T-cell (primary cell): ENCODE measurements around the gene KCNIP3. TPM values are rescaled to one million over a fixed set of nuclear protein-coding genes. Genes with fewer than 3 reads are reported as not detected.
A peak's percentile ranks its signal among the peaks of the same experiment; 100 is the strongest.
"Not testable (repeated sequence)": the region's sequence is repeated elsewhere in the genome, so short reads cannot be mapped to it uniquely, and the experiment has no call there.

ENCODE experiments used
- ATAC-seq, 4 experiments: fragments of 200-7000 bp in 3 of 4; fragments of 150-1000 bp in 1 of 4; cut with Tn5 transposase; replicated peaks in 1 of 4; 1 replicate in 3 of 4; 2 replicates in 1 of 4; pipeline ENCODE4 v1.10.0; 2021; ENCODE audit warnings: moderate library complexity in 3 of 4, mild to moderate bottlenecking in 2 of 4, moderate number of reproducible peaks in 1 of 4
- CTCF ChIA-PET, 2 donors: fragments of 300-600 bp; sonication (Branson Sonifier 250); formaldehyde crosslinking; loops; one replicate each; lab custom pipeline; 2022; ENCODE audit warnings: antibody characterized with exemption in 2 of 2; lab: Charles Lee
- POLR2A ChIA-PET, 2 donors: fragments of 300-600 bp; sonication (Branson Sonifier 250); formaldehyde crosslinking; loops; one replicate each; lab custom pipeline; 2022; ENCODE audit warnings: antibody characterized with exemption in 2 of 2; lab: Charles Lee
- DNase-seq, 35 experiments: peaks; one replicate each; pipeline versions ENCODE4 v3.0.0 to v3.0.0-alpha.2; 2013 to 2023
- H3K27ac ChIP-seq: one replicate; pipeline ENCODE4 v1.5.1; 2013; ENCODE audit warnings: low read length
- H3K27me3 ChIP-seq, 2 experiments: replicated peaks in 1 of 2; 1 replicate in 1 of 2; 2 replicates in 1 of 2; pipeline versions ENCODE4 v1.6.1 to v1.7.0; 2013; ENCODE audit warnings: low read length in 1 of 2, mixed read lengths in 1 of 2; ENCODE audit not compliant: control insufficient read depth in 2 of 2, insufficient read depth in 2 of 2; ENCODE audit errors: extremely low read depth in 1 of 2
- H3K36me3 ChIP-seq, 2 donors: 1 replicate in 1 of 2; 2 replicates in 1 of 2; pipeline versions ENCODE4 v1.6.1 to v1.7.0; 2013; ENCODE audit warnings: low read length in 1 of 2; ENCODE audit not compliant: control insufficient read depth in 2 of 2, insufficient read depth in 1 of 2; ENCODE audit errors: extremely low read depth in 1 of 2
- H3K4me1 ChIP-seq, 2 experiments: 1 replicate in 1 of 2; 2 replicates in 1 of 2; pipeline versions ENCODE4 v1.6.1 to v1.7.0; 2013; ENCODE audit warnings: low read length in 2 of 2, mixed read lengths in 1 of 2; ENCODE audit not compliant: insufficient read depth in 2 of 2, control insufficient read depth in 1 of 2; ENCODE audit errors: extremely low read depth in 1 of 2
- H3K4me3 ChIP-seq, 2 donors: 1 replicate in 1 of 2; 2 replicates in 1 of 2; pipeline versions ENCODE4 v1.5.1 to v1.7.0; 2013; ENCODE audit warnings: mild to moderate bottlenecking in 2 of 2, low read length in 1 of 2, moderate library complexity in 1 of 2; ENCODE audit not compliant: control insufficient read depth in 1 of 2; ENCODE audit errors: extremely low read depth in 1 of 2
- H3K9me3 ChIP-seq: 2 replicates; pipeline ENCODE4 v1.7.0; 2013
- H3K27ac Mint-ChIP-seq, 2 donors: one replicate each; pipeline ENCODE4 v1.8.0; 2020 to 2021; ENCODE audit warnings: mild to moderate bottlenecking in 2 of 2, mixed read lengths in 2 of 2
- H3K27me3 Mint-ChIP-seq, 2 donors: one replicate each; pipeline ENCODE4 v1.8.0; 2021 to 2022; ENCODE audit warnings: mixed read lengths in 2 of 2
- H3K36me3 Mint-ChIP-seq: one replicate; pipeline ENCODE4 v1.8.0; 2021; ENCODE audit warnings: mixed read lengths
- H3K4me1 Mint-ChIP-seq, 3 donors: one replicate each; pipeline ENCODE4 v1.8.0; 2020 to 2022; ENCODE audit warnings: mixed read lengths in 3 of 3, mild to moderate bottlenecking in 1 of 3
- H3K4me3 Mint-ChIP-seq, 3 donors: one replicate each; pipeline ENCODE4 v1.8.0; 2020 to 2022; ENCODE audit warnings: mild to moderate bottlenecking in 3 of 3, mixed read lengths in 3 of 3, moderate library complexity in 3 of 3
- H3K9me3 Mint-ChIP-seq, 3 donors: one replicate each; pipeline ENCODE4 v1.8.0; 2020 to 2022; ENCODE audit warnings: mixed read lengths in 3 of 3
- WGBS: methylation state at CpG from one replicate; pipeline ENCODE4 v1.1.5; 2013; ENCODE audit warnings: missing lambda C conversion rate; ENCODE audit not compliant: insufficient coverage; 5-methylcytosine and 5-hydroxymethylcytosine counted together
- total RNA-seq, 35 experiments: library from RNA in 6 of 35; stranded (reverse) in 6 of 35; fragments of 120-200 nt in 1 of 35; gene quantifications; one replicate each; pipeline versions ENCODE4 v1.2.1 to v1.2.4 and lab custom pipeline; 2013 to 2026

The KCNIP3 gene
- total RNA-seq, 5 donors from 2014 or later (not counting 1 experiment from before 2014, with no cell fraction given), result not detected

GRCh38 chr2:95374921-95375471 lies 77.8 kb downstream of the KCNIP3 start:
- ChIA-PET POLR2A (no interaction called here), CTCF (no interaction called here)
- DNase-seq, result no peak
- H3K4me3 ChIP-seq, result no peak overlapping the region
- H3K9me3 ChIP-seq, result no peaks in the 10 kb centered on the region
- H3K9me3 Mint-ChIP-seq, result peaks cover 2 to 12% (median 9%) of the 10 kb centered on the region in 3 donors
- peaks cover 0 to 12% of the 10 kb centered on the region in 2 experiments for H3K4me1 ChIP-seq
- peaks cover 0 to 7% (median 5%) of the 10 kb centered on the region in 3 donors for H3K4me1 Mint-ChIP-seq
- WGBS, result 27% methylated on average over 13 of the region's 15 CpGs
- no peaks in the 10 kb centered on the region for H3K36me3 ChIP-seq
- peaks cover 20 to 30% of the 10 kb centered on the region in 2 donors for H3K27me3 Mint-ChIP-seq
- no peaks in the 10 kb centered on the region for H3K36me3 Mint-ChIP-seq
- H3K27me3 ChIP-seq, result peaks cover 0 to 53% of the 10 kb centered on the region in 2 experiments
- H3K4me3 Mint-ChIP-seq, result no peak overlapping the region
- ATAC-seq, result peak in 1 of 4 experiments; percentile 7
- no peak overlapping the region for H3K27ac ChIP-seq
- no peak overlapping the region for H3K27ac Mint-ChIP-seq

- no peak for ATAC-seq
- Mint-ChIP-seq H3K4me3 (no peak overlapping the region), H3K27me3 (peaks cover 24 to 32% of the 10 kb centered on the region in 2 donors), H3K9me3 (peaks cover 0 to 9% (median 7%) of the 10 kb centered on the region in 3 donors), H3K36me3 (no peaks in the 10 kb centered on the region), H3K27ac (no peak overlapping the region), H3K4me1 (peaks cover 0 to 7% (median 5%) of the 10 kb centered on the region in 3 donors)
- Histone ChIP-seq H3K27me3 (peaks cover 0 to 55% of the 10 kb centered on the region in 2 experiments), H3K36me3 (no peaks in the 10 kb centered on the region), H3K27ac (no peak overlapping the region), H3K4me1 (peaks cover 0 to 12% of the 10 kb centered on the region in 2 experiments), H3K9me3 (no peaks in the 10 kb centered on the region), H3K4me3 (no peak overlapping the region)
- CTCF ChIA-PET, result interaction anchor here in 1 of 2 donors (0.6 kb wide), 1 partner anchor 9 kb away, joined by 3 read pairs; no protein-coding TSS in a partner anchor
- POLR2A ChIA-PET, result no interaction called here
- DNase-seq, result no peak
- WGBS, result 87% methylated on average over 19 of the region's 21 CpGs
Measured at GRCh38 chr2:95375532-95376150, 78.5 kb downstream of the KCNIP3 start.

- ChIA-PET POLR2A (no interaction called here), CTCF (no interaction called here)
- H3K27me3 ChIP-seq, result peaks cover 0 to 60% of the 10 kb centered on the region in 2 experiments
- Mint-ChIP-seq H3K27me3 (peaks cover 24 to 30% of the 10 kb centered on the region in 2 donors), H3K27ac (no peak overlapping the region), H3K4me1 (peaks cover 0 to 7% (median 5%) of the 10 kb centered on the region in 3 donors), H3K9me3 (peaks cover 0 to 5% (median under 1%) of the 10 kb centered on the region in 3 donors), H3K4me3 (no peak overlapping the region), H3K36me3 (no peaks in the 10 kb centered on the region)
- H3K27ac ChIP-seq, result no peak overlapping the region
- H3K4me1 ChIP-seq, result peaks cover 0 to 12% of the 10 kb centered on the region in 2 experiments
- WGBS, result 73% methylated on average over 17 of the region's 22 CpGs
- ATAC-seq (no peak), DNase-seq (no peak)
- H3K4me3 ChIP-seq, result no peak overlapping the region
- no peaks in the 10 kb centered on the region for H3K9me3 ChIP-seq
- no peaks in the 10 kb centered on the region for H3K36me3 ChIP-seq
Measured at GRCh38 chr2:95376311-95377215, 79.4 kb downstream of the KCNIP3 start.

GRCh38 chr2:95377216-95378123 lies 80.3 kb downstream of the KCNIP3 start:
- Histone ChIP-seq H3K36me3 (no peaks in the 10 kb centered on the region), H3K9me3 (no peaks in the 10 kb centered on the region), H3K4me3 (no peak overlapping the region), H3K27me3 (peaks cover 0 to 61% of the 10 kb centered on the region in 2 experiments), H3K4me1 (peaks cover 0 to 12% of the 10 kb centered on the region in 2 experiments), H3K27ac (no peak overlapping the region)
- Mint-ChIP-seq H3K36me3 (no peaks in the 10 kb centered on the region), H3K27me3 (peaks cover 22 to 29% of the 10 kb centered on the region in 2 donors), H3K4me1 (peaks cover 0 to 7% (median 5%) of the 10 kb centered on the region in 3 donors), H3K27ac (no peak overlapping the region), H3K9me3 (peaks cover 0 to under 1% (median 0%) of the 10 kb centered on the region in 3 donors), H3K4me3 (no peak overlapping the region)
- 86% methylated on average over 16 of the region's 17 CpGs for WGBS
- ChIA-PET CTCF (no interaction called here), POLR2A (no interaction called here)
- DNase-seq (no peak), ATAC-seq (no peak)

- Histone ChIP-seq H3K27me3 (peaks cover 0 to 61% of the 10 kb centered on the region in 2 experiments), H3K4me1 (peaks cover 0 to 12% of the 10 kb centered on the region in 2 experiments)
- peaks cover 18 to 23% of the 10 kb centered on the region in 2 donors for H3K27me3 Mint-ChIP-seq
- H3K4me3 ChIP-seq, ATAC-seq, H3K9me3 Mint-ChIP-seq, H3K9me3 ChIP-seq, H3K4me1 Mint-ChIP-seq, CTCF ChIA-PET, DNase-seq, H3K4me3 Mint-ChIP-seq, H3K36me3 ChIP-seq, POLR2A ChIA-PET, H3K36me3 Mint-ChIP-seq, H3K27ac Mint-ChIP-seq, H3K27ac ChIP-seq: not testable (repeated sequence)
- 100% methylated on average over 2 of the region's 7 CpGs for WGBS
Measured at GRCh38 chr2:95378281-95378680, 81.1 kb downstream of the KCNIP3 start.
